HG03135 (cell line): ENCODE data around the gene GABRE.

Source experiments
- ATAC-seq: cut with Tn5 transposase; IDR thresholded peaks from one replicate; pipeline ENCODE4 v1.9.1; 2021; ENCODE audit warnings: mild to moderate bottlenecking, moderate library complexity; ENCODE audit not compliant: unreplicated experiment

The GABRE gene

GRCh38 chrX:151974336-151975227, at the start of gene GABRE:
Gene GABRE, minus strand, starts transcription at chrX:151974676. Its CDS starts 51 bp downstream, at chrX:151974625.
- no peak for ATAC-seq

GRCh38 chrX:152020888-152021287, 46.4 kb upstream of the GABRE start:
- no peak for ATAC-seq

- no peak for ATAC-seq
These were observed 25.3 kb upstream of the GABRE start for GRCh38 chrX:151999813-152000212.

GRCh38 chrX:151997539-151997938, 23.1 kb upstream of the GABRE start:
- no peak for ATAC-seq

GRCh38 chrX:151996347-151996746, 21.9 kb upstream of the GABRE start:
- ATAC-seq = no peak

GRCh38 chrX:151994476-151994875, 20.0 kb upstream of the GABRE start:
- ATAC-seq = no peak

GRCh38 chrX:151988706-151989299, 14.3 kb upstream of the GABRE start:
- ATAC-seq = no peak

GRCh38 chrX:151987108-151987507, 12.6 kb upstream of the GABRE start:
- no peak for ATAC-seq

GRCh38 chrX:151985955-151986354, 11.5 kb upstream of the GABRE start:
- no peak for ATAC-seq

GRCh38 chrX:151985531-151985930, 11.1 kb upstream of the GABRE start:
- no peak for ATAC-seq

GRCh38 chrX:151984902-151985301, 10.4 kb upstream of the GABRE start:
- no peak for ATAC-seq

- ATAC-seq = no peak
These were observed 9.9 kb upstream of the GABRE start for GRCh38 chrX:151984328-151984727.

- ATAC-seq = no peak
These were observed 8.7 kb upstream of the GABRE start for GRCh38 chrX:151983186-151983585.

GRCh38 chrX:151982222-151982621, 7.7 kb upstream of the GABRE start:
- no peak for ATAC-seq

GRCh38 chrX:151981129-151981528, 6.7 kb upstream of the GABRE start:
- ATAC-seq = no peak

GRCh38 chrX:151977923-151978322, 3.4 kb upstream of the GABRE start:
- ATAC-seq = no peak

- no peak for ATAC-seq
These were observed 2.5 kb upstream of the GABRE start for GRCh38 chrX:151977009-151977408.

GRCh38 chrX:151975736-151976275, 1.3 kb upstream of the GABRE start:
- ATAC-seq = no peak

GRCh38 chrX:151975228-151975593, 735 bp upstream of the GABRE start:
- ATAC-seq = no peak

GRCh38 chrX:151973851-151974335, 583 bp downstream of the GABRE start:
- ATAC-seq = no peak

- no peak for ATAC-seq
These were observed 1.3 kb downstream of the GABRE start for GRCh38 chrX:151973060-151973661.

GRCh38 chrX:151970661-151971060, 3.8 kb downstream of the GABRE start:
- ATAC-seq = no peak
